Esophagus squamous epithelium (tissue), 4 donors: ENCODE data around the gene GOLGA2.

ENCODE experiments used
- POLR2A ChIP-seq, 4 donors: fragments of 450-650 bp; IDR thresholded peaks; one replicate each; pipeline ENCODE4 v1.6.1; 2017; ENCODE audit warnings: antibody characterized with exemption in 4 of 4, mild to moderate bottlenecking in 4 of 4, moderate library complexity in 3 of 4
- TF ChIP-seq, protein P1 (sequence below), 6 experiments: fragments of 450-650 bp in 4 of 6; fragments of 200-600 bp in 2 of 6; sonication (generic) in 2 of 6; IDR thresholded peaks; one replicate each; pipeline ENCODE4 v1.5.1; 2016 to 2019; ENCODE audit warnings: antibody characterized with exemption in 6 of 6, mild to moderate bottlenecking in 4 of 6, moderate library complexity in 4 of 6

- TF ChIP-seq POLR2A (IDR thresholded peaks at IDR 0.05), result no peak
- TF ChIP-seq, protein P1, sequence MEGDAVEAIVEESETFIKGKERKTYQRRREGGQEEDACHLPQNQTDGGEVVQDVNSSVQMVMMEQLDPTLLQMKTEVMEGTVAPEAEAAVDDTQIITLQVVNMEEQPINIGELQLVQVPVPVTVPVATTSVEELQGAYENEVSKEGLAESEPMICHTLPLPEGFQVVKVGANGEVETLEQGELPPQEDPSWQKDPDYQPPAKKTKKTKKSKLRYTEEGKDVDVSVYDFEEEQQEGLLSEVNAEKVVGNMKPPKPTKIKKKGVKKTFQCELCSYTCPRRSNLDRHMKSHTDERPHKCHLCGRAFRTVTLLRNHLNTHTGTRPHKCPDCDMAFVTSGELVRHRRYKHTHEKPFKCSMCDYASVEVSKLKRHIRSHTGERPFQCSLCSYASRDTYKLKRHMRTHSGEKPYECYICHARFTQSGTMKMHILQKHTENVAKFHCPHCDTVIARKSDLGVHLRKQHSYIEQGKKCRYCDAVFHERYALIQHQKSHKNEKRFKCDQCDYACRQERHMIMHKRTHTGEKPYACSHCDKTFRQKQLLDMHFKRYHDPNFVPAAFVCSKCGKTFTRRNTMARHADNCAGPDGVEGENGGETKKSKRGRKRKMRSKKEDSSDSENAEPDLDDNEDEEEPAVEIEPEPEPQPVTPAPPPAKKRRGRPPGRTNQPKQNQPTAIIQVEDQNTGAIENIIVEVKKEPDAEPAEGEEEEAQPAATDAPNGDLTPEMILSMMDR (IDR thresholded peaks at IDR 0.05), result no peak
These were observed 40.6 kb upstream of the GOLGA2 start for GRCh38 chr9:128316421-128316820.
